Type B pancreatic cell (in vitro differentiated cells): ENCODE results near the gene FBXO34. TPM values are rescaled to one million over a fixed set of nuclear protein-coding genes. Genes with fewer than 3 reads are reported as not detected.

Source experiments
- DNase-seq: peaks from one replicate; pipeline ENCODE4 v3.0.0; 2021; ENCODE audit warnings: mixed read lengths; ENCODE audit not compliant: unreplicated experiment; ENCODE audit errors: extremely low spot score
- H3K27ac Mint-ChIP-seq: 2 replicates; pipeline ENCODE4 v1.8.0; 2021; ENCODE audit warnings: mild to moderate bottlenecking, mixed read lengths
- H3K27me3 Mint-ChIP-seq: 2 replicates; pipeline ENCODE4 v1.8.0; 2021; ENCODE audit warnings: mixed read lengths
- H3K36me3 Mint-ChIP-seq: 2 replicates; pipeline ENCODE4 v1.8.0; 2021; ENCODE audit warnings: mixed read lengths
- H3K4me1 Mint-ChIP-seq: one replicate; pipeline ENCODE4 v1.8.0; 2021; ENCODE audit warnings: mixed read lengths; ENCODE audit not compliant: unreplicated experiment
- H3K4me3 Mint-ChIP-seq: 2 replicates; pipeline ENCODE4 v1.8.0; 2021; ENCODE audit warnings: mild to moderate bottlenecking, mixed read lengths
- H3K9me3 Mint-ChIP-seq: 2 replicates; pipeline ENCODE4 v1.8.0; 2021; ENCODE audit warnings: mixed read lengths
- total RNA-seq: library from RNA; stranded (reverse); gene quantifications from 2 replicates; pipeline ENCODE4 v1.2.1, GENCODE V29; 2021; ENCODE audit warnings: low replicate concordance
- TF ChIP-seq, protein P1 (sequence below): fragments of 200-600 bp; sonication (generic); conservative IDR thresholded peaks from 2 replicates; pipeline ENCODE4 v1.5.0; 2021; ENCODE audit warnings: antibody characterized with exemption, mild to moderate bottlenecking

FBXO34 gene
- total RNA-seq, 1 donor from 2014 or later, result 25.2 TPM

DNA sequence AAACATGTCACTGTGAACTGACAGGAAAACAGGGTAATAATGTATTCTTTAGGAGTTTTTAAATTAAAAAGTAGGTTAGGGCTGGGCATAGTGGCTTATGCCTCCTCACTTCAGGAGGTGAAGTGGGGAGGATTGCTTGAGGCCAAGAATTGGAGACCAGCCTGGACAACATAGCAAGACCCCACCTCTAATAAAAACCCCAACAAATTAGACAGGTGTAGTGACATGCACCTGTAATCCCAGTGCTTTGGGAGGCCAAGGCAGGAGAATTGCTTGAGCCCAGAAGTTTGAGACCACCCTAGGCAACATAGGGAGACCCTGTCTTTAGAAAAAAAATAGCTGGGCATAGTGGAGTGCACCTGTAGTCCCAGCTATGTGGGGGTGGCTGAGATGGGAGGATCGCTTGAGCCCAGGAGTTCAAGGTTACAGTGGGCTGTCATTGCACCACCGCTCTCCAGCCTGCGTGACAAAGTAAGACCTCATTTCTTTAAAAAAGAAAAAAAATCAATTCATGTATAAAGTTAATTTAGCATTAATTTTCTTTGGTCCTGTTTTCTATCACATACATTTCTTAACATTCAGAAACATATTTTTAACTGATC lies 20.4 kb downstream of the FBXO34 start:
- no peaks in the 10 kb centered on the region for H3K27me3 Mint-ChIP-seq
- H3K4me3 Mint-ChIP-seq, result no peak overlapping the region
- no peak overlapping the region for H3K27ac Mint-ChIP-seq
- peaks cover 8% of the 10 kb centered on the region for H3K4me1 Mint-ChIP-seq
- H3K36me3 Mint-ChIP-seq, result peaks cover under 1% of the 10 kb centered on the region
- TF ChIP-seq, protein P1, sequence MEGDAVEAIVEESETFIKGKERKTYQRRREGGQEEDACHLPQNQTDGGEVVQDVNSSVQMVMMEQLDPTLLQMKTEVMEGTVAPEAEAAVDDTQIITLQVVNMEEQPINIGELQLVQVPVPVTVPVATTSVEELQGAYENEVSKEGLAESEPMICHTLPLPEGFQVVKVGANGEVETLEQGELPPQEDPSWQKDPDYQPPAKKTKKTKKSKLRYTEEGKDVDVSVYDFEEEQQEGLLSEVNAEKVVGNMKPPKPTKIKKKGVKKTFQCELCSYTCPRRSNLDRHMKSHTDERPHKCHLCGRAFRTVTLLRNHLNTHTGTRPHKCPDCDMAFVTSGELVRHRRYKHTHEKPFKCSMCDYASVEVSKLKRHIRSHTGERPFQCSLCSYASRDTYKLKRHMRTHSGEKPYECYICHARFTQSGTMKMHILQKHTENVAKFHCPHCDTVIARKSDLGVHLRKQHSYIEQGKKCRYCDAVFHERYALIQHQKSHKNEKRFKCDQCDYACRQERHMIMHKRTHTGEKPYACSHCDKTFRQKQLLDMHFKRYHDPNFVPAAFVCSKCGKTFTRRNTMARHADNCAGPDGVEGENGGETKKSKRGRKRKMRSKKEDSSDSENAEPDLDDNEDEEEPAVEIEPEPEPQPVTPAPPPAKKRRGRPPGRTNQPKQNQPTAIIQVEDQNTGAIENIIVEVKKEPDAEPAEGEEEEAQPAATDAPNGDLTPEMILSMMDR, result no peak
- no peaks in the 10 kb centered on the region for H3K9me3 Mint-ChIP-seq
- no peak for DNase-seq

DNA sequence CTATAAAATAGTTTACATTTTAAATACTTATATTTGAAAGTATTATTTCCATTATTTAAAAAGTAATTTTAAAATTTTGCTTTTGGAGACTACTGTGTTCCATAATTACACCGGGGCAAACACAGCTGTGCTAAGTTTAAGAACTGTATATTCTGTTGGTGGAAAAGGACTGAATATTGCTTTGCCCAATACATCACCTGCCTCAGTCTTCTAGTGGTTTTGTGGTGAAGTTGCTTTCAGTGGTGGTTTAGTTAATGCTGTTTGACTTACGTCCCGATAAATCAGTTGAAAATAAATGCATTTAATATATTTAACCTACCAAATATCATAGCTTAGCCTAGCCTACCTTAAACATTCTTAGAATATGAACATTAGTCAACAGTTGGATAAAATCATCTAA lies 23.4 kb downstream of the FBXO34 start:
- DNase-seq, result no peak
- Mint-ChIP-seq H3K4me1 (peaks cover 16% of the 10 kb centered on the region), H3K9me3 (peaks cover 5% of the 10 kb centered on the region), H3K4me3 (no peak overlapping the region), H3K36me3 (peaks cover 13% of the 10 kb centered on the region), H3K27me3 (no peaks in the 10 kb centered on the region), H3K27ac (no peak overlapping the region)
- TF ChIP-seq, protein P1, result no peak

DNA sequence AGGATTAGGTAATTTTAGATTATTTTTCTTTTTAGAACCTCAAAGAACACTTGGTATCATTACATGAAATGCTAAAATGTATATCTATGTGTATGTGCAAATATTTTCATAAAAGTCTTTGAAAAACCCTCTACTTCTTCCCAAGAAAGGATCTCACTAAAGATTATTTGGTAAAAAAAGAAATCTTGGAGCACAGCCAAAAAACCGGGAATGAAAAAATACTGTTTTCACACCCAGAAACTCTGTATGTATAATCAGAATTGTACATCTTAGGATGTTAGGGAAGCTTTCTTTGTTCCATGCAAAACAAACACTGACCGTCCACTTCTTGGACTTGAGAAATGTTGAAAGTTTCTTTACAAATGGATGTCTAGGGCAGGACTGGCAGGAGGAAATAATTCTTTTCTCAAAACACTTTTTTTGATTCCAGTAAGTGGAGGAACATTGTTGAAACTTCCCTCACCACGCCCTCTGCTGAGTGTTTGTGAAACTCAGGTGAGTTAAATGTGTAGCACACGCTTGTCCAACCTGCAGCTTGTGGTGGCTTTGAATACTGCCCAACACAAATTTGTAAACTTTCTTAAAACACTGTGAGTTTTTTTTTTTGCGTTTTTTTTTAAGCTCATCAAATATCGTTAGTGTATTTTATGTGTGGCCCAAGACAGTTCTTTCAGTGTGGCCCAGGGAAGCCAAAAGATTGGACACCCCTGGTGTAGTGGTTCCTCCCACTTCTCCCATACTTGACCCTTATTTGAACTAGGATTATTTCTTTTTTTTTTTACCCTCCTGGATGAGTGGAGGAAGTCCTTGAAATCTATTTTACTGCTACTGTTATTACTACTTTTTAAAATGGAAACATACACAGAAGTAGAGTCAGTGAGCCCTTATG lies 26.6 kb downstream of the FBXO34 start:
- H3K9me3 Mint-ChIP-seq, result peaks cover 5% of the 10 kb centered on the region
- peaks cover 29% of the 10 kb centered on the region for H3K4me1 Mint-ChIP-seq
- no peak for DNase-seq
- peaks cover 17% of the 10 kb centered on the region for H3K36me3 Mint-ChIP-seq
- TF ChIP-seq, protein P1, result no peak
- no peaks in the 10 kb centered on the region for H3K27me3 Mint-ChIP-seq
- peak overlapping the region; percentile 83 for H3K27ac Mint-ChIP-seq
- H3K4me3 Mint-ChIP-seq, result peak overlapping the region; percentile 74

DNA sequence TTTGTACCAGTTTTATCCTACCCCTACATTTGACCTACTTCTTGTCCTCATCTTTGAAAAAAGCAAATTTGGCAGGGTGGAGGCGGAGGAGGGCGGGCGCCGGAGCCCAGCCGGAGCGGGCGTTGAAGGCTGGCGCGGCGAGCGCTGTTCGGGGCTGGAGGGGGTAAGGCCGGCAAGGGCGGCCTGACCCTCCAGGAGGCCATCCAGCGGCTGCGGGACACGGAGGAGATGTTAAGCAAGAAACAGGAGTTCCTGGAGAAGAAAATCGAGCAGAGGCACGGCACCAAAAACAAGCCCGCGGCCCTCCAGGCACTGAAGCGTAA lies 27.2 kb downstream of the FBXO34 start:
- H3K4me1 Mint-ChIP-seq, result peaks cover 32% of the 10 kb centered on the region
- no peak for DNase-seq
- H3K4me3 Mint-ChIP-seq, result peak overlapping the region; percentile 21
- peak overlapping the region; percentile 83 for H3K27ac Mint-ChIP-seq
- peaks cover 17% of the 10 kb centered on the region for H3K36me3 Mint-ChIP-seq
- no peaks in the 10 kb centered on the region for H3K27me3 Mint-ChIP-seq
- peaks cover 5% of the 10 kb centered on the region for H3K9me3 Mint-ChIP-seq
- TF ChIP-seq, protein P1, result no peak

DNA sequence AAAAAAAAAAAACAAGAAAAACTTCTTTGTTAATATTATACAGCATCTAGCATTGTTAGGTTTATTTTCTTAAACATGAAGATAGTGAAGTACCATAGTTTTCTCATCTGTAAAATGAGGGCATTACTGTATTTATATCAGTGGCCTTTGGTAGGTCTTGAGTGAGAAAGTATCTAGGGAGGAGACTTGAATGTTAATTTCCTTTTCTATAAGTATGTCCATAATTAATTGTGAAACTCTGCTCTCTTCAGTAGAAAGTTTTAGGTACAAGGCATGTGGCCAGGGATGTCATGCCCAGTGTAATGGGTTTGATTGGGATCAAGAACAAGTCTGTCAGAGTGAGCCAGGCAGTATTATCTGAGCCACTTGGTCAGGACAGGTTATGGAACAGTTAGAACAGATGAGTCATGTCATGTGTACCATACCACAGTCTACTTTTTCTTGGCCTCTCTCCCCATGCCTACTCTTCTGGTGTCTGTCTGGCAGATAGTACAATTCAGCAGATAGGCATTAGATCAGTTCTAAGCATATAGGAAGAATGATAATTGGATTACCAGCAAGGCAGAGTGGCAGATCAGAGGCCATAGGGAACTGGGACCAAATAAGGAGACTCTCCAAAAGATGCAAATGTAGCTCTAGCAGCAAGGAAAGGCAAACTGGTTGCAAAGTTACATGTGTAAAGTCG lies 30.4 kb downstream of the FBXO34 start:
- no peaks in the 10 kb centered on the region for H3K27me3 Mint-ChIP-seq
- peak overlapping the region; percentile 9 for H3K4me3 Mint-ChIP-seq
- DNase-seq, result no peak
- TF ChIP-seq, protein P1, result no peak
- H3K36me3 Mint-ChIP-seq, result peaks cover 17% of the 10 kb centered on the region
- H3K4me1 Mint-ChIP-seq, result peaks cover 34% of the 10 kb centered on the region
- no peak overlapping the region for H3K27ac Mint-ChIP-seq
- peaks cover 5% of the 10 kb centered on the region for H3K9me3 Mint-ChIP-seq
